Activated naive CD8-positive, alpha-beta T cell treated with anti-CD3 and anti-CD28 coated beads for 36 hours (primary cell): ENCODE data around the gene CFAP100. TPM values are rescaled to one million over a fixed set of nuclear protein-coding genes. Genes with fewer than 3 reads are reported as not detected.

ENCODE experiments used
- DNase-seq: peaks from one replicate; pipeline ENCODE4 v3.0.0; 2021
- H3K27ac Mint-ChIP-seq: one replicate; pipeline ENCODE4 v1.8.0; 2022; ENCODE audit warnings: mild to moderate bottlenecking, moderate library complexity, mixed read lengths
- H3K27me3 Mint-ChIP-seq: one replicate; pipeline ENCODE4 v1.8.0; 2022; ENCODE audit warnings: mild to moderate bottlenecking, mixed read lengths
- H3K36me3 Mint-ChIP-seq: one replicate; pipeline ENCODE4 v1.8.0; 2021; ENCODE audit warnings: mild to moderate bottlenecking, mixed read lengths
- H3K4me1 Mint-ChIP-seq: one replicate; pipeline ENCODE4 v1.8.0; 2021; ENCODE audit warnings: mixed read lengths
- H3K4me3 Mint-ChIP-seq: one replicate; pipeline ENCODE4 v1.8.0; 2022; ENCODE audit warnings: mild to moderate bottlenecking, moderate library complexity, mixed read lengths
- H3K9me3 Mint-ChIP-seq: one replicate; pipeline ENCODE4 v1.8.0; 2022; ENCODE audit warnings: mixed read lengths
- total RNA-seq, 2 experiments: library from RNA; stranded (reverse); gene quantifications; one replicate each; pipeline ENCODE4 v1.2.3, GENCODE V29; 2021

The CFAP100 gene
- total RNA-seq, 2 experiments from 2014 or later = not detected

DNA sequence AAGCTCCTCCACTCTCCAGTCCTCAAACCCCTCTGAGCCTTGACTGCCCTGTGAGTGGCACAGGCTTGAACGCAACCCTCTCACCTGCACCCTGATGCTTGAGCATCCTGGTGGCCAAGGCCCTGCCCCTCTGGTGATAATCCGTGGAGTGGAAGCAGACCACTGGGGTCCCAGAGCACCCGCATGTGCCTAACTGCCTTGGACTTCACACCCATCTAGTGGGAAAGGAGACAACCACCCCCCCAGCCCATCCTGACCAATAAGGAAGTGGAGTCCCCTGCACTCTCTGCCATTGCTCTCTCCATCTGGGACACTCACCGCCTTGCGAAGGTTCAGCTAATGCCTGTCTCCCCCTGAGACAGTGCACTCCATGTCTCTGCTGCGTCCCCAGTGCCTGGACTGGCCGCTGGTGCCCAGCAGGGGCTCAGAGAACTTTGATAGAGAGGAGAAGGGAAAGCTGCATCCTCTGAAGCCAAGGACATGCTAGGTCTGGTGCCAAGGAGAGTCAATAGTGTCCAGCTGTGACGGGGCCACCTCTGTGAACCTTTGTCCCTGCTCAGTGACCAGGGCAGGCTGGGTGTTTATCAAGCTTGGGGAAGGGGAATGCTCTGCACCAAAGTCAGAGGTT is 40.9 kb upstream of the CFAP100 start:
- H3K4me1 Mint-ChIP-seq = peaks cover 6% of the 10 kb centered on the region
- H3K4me3 Mint-ChIP-seq = no peak overlapping the region
- H3K27me3 Mint-ChIP-seq = peaks cover 26% of the 10 kb centered on the region
- no peak for DNase-seq
- H3K9me3 Mint-ChIP-seq = no peaks in the 10 kb centered on the region
- no peak overlapping the region for H3K27ac Mint-ChIP-seq
- H3K36me3 Mint-ChIP-seq = no peaks in the 10 kb centered on the region

DNA sequence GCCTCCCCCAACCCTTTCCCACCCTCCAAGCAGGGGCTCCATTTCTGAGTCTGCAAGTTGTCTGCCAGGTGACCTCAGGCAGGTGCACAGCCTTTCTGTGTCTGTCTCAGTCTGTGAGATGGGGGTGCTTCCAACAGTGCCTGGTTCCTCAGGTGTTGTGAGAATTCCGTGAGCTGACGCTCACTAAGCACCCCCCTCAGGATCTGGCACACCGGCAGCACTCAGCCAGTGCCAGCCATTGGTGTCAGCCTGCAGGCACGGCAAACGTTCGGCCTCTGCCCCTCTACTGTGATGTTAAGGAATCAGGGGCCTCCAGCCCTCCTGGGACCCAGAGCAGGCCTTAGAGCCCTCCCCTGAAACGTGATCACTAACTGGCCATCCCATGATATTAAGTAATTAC is 39.9 kb upstream of the CFAP100 start:
- Mint-ChIP-seq H3K4me1 (peaks cover 6% of the 10 kb centered on the region), H3K9me3 (no peaks in the 10 kb centered on the region), H3K27ac (no peak overlapping the region), H3K27me3 (peaks cover 34% of the 10 kb centered on the region), H3K4me3 (no peak overlapping the region), H3K36me3 (no peaks in the 10 kb centered on the region)
- no peak for DNase-seq

DNA sequence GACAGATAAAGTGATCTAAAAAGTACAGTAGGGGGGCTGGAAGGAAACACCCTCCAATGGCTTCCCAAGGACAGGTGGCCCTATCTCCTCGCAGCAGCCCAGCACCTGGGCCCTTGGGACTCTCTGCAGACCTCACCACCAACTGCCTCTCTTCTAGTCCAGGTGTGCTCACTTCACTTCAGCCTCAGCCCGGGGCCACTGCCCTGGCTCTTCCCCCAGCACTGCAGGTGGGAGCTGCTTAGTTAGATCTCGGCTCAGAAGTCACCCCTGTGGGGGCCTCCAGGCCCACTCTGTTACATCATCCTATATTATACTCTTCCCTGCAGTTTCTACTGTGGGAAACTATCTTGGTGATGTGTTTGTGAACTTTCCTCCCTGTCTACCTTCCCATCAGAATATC is 39.5 kb upstream of the CFAP100 start:
- Mint-ChIP-seq H3K9me3 (no peaks in the 10 kb centered on the region), H3K36me3 (no peaks in the 10 kb centered on the region), H3K27me3 (peaks cover 39% of the 10 kb centered on the region), H3K4me1 (peaks cover 6% of the 10 kb centered on the region), H3K27ac (no peak overlapping the region), H3K4me3 (no peak overlapping the region)
- DNase-seq = no peak

DNA sequence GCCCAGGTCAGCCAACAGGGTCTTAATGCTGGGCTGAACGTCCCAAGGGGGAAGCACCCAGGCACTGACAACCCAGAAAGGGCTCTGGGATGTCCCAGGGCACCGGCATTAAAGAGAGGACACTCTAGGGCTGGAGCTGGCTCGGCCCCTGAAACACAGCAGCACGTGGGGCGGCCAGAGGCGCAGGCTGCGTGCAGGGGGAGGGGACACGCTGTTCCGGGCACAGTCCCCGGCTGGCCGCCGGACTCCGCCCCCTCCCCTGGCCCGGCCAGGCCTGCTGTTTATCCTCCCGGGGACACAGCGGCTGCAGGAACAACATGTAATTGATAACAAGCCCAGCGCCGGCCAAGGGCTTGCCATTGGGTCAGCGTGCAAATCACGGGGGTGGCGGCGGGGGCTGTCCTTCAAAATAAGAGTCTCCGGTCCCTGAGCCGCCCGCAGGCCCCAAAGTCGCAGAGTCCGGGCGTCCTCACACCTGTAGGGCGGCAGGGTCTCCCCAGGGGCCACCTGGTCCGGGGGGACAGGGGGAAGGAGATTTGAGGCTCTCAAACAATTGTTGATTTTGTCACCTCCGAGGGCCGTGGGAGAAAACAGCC is 38.8 kb upstream of the CFAP100 start:
- H3K36me3 Mint-ChIP-seq = no peaks in the 10 kb centered on the region
- peaks cover 6% of the 10 kb centered on the region for H3K4me1 Mint-ChIP-seq
- peaks cover 43% of the 10 kb centered on the region for H3K27me3 Mint-ChIP-seq
- peak overlapping the region; percentile 82 for H3K4me3 Mint-ChIP-seq
- H3K27ac Mint-ChIP-seq = no peak overlapping the region
- no peak for DNase-seq
- H3K9me3 Mint-ChIP-seq = no peaks in the 10 kb centered on the region

DNA sequence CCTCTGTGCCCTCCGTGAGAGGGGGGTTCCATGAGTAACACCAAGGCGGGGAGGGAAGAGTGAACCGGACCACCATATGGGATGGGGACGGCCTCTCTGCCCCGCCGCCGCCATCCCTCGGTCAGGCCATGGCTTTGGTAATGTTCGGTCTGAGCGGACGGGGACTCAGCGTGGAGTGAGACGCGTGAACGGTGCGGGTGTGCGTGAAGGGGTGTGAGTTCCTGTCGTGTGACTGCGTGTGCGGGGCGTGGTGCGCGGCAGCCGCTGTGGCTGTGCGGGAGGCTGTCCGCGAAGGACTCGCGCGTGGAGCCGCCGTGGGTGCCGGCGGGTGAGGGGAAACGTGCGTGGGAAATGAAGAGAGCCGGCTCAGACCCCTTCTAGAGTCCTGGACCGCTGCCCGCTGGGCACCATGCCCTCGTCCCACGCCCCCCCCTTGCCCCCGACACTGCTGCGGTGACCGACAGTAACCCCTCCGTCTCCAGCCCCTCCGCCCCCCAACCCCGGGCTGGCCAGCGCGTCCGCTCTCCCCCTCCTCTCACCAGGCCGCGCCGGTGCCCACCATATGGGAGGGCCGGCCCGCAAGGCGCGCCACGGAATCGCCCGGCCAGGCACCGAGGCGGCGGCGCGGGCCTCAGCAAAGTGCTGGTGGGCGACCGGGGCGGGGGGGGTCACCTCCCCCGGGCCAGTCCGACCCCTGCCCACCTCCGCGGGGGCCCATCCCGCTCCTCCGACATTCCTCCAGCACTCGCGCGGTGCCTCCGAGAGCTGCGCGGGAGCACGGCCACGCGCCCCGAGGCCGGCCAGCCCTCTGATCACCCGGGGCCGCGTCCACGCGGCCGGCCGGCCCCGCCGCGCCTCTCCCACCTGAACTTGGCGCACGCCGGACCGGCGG is 38.1 kb upstream of the CFAP100 start:
- H3K36me3 Mint-ChIP-seq = no peaks in the 10 kb centered on the region
- no peaks in the 10 kb centered on the region for H3K9me3 Mint-ChIP-seq
- DNase-seq = no peak
- peak overlapping the region; percentile 82 for H3K4me3 Mint-ChIP-seq
- H3K27me3 Mint-ChIP-seq = peaks cover 47% of the 10 kb centered on the region
- no peak overlapping the region for H3K27ac Mint-ChIP-seq
- H3K4me1 Mint-ChIP-seq = peaks cover 6% of the 10 kb centered on the region

DNA sequence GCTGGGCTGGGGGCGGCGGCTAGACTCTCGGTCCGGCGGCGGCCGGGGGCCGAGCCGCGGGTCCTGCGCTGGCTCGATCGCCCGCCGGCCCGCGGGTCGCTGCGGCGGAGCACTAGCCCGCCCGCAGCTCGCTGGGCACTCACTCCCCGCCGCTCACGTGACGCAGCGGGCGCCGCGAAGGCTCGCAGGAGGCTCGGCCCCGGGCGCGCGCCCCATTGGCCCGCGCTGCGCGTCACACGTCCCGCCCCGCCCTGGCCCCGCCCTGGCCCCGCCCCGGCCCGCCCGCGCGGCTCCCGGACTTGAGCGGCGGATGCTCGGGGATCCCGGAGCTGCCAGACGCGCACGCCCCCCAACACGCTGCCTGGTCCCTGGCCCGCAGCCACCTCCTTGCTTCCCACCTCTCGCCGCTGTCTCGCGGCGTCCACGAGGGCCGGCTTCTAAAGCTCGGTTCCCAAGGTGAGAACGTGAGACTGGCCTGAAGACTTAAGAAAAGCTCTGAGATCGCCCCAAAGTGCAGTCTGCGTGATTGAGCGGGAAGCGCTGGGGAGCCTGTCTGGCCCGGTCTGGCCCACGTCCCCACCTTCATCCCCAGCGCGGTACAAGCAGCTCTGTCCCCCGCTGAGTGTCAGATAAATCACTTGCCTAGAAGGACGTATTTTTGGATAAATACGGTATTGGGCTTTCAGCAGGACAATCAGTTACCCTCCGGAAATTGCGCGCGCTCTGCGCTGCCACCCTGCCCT is 37.2 kb upstream of the CFAP100 start, which contains the start of gene KLF15:
KLF15 (minus strand) TSS at position 114 of the 743 bp plus-strand sequence. CDS start 4,486 bp downstream, outside the sequence.
- Mint-ChIP-seq H3K36me3 (no peaks in the 10 kb centered on the region), H3K4me3 (peak within 1 kb of the TSS; percentile 82), H3K27me3 (peaks cover 52% of the 10 kb centered on the region), H3K27ac (no peak within 1 kb of the TSS), H3K9me3 (no peaks in the 10 kb centered on the region), H3K4me1 (peaks cover 6% of the 10 kb centered on the region)
- DNase-seq = peak; percentile 84

DNA sequence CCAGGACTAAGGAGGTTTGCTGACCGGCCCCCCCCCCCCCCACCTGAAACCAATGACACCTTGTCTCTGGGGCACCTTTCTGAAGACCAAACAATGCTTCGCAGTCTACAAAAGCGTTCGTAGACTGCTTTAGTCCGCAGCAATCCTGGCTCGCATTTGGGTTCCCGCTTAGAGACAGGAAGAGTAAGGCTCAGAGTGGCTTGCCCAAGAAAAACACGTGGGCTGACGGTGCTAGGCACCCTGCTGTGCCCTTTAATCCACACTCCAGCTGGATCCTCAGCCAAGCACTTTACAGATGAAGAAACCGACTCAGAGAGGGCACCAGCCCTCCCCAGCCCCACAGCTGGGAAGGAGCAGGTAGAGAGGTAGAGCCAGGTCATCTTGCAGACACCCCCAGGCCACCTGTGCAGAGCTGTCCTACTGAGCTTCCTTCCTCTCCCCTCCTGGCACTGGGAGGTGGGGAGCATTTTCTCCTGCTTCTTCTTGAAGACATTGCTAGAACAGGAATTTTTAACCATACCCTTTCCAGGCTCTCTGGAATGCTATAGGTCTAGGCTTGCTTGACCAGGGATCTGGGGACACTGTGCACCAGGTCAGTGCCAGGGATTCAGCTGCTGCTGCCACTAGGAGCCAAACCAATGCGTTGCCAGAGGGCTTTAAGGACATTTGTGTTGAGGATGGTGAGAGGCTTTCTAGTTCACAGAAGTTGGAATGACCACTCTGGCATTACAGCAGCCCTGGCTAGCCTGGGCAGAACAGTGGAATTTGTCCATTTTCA is 36.5 kb upstream of the CFAP100 start:
- H3K27me3 Mint-ChIP-seq = peaks cover 55% of the 10 kb centered on the region
- peak overlapping the region; percentile 75 for H3K4me3 Mint-ChIP-seq
- H3K27ac Mint-ChIP-seq = no peak overlapping the region
- H3K36me3 Mint-ChIP-seq = no peaks in the 10 kb centered on the region
- no peak for DNase-seq
- H3K9me3 Mint-ChIP-seq = no peaks in the 10 kb centered on the region
- H3K4me1 Mint-ChIP-seq = peaks cover 6% of the 10 kb centered on the region

DNA sequence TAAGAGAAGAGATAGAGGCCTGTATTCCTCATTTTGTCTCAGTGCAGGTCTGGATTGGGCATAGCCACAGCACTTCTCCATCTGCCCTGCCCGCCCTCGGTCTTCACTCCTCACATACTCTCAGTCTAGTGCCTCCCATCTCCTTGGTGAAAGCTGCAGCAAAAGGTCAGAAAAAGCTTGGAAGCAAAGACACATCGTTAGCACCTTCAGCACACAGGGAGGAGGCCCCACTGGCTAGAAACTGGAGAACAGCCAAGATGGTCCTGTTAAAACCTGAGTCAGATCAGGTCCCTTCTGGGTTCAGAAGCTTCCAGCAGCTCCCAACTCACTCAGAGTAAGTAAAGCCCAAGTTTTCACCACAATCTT is 35.9 kb upstream of the CFAP100 start:
- H3K4me3 Mint-ChIP-seq = no peak overlapping the region
- no peaks in the 10 kb centered on the region for H3K36me3 Mint-ChIP-seq
- no peak overlapping the region for H3K27ac Mint-ChIP-seq
- H3K9me3 Mint-ChIP-seq = no peaks in the 10 kb centered on the region
- peaks cover 6% of the 10 kb centered on the region for H3K4me1 Mint-ChIP-seq
- DNase-seq = no peak
- peaks cover 56% of the 10 kb centered on the region for H3K27me3 Mint-ChIP-seq

DNA sequence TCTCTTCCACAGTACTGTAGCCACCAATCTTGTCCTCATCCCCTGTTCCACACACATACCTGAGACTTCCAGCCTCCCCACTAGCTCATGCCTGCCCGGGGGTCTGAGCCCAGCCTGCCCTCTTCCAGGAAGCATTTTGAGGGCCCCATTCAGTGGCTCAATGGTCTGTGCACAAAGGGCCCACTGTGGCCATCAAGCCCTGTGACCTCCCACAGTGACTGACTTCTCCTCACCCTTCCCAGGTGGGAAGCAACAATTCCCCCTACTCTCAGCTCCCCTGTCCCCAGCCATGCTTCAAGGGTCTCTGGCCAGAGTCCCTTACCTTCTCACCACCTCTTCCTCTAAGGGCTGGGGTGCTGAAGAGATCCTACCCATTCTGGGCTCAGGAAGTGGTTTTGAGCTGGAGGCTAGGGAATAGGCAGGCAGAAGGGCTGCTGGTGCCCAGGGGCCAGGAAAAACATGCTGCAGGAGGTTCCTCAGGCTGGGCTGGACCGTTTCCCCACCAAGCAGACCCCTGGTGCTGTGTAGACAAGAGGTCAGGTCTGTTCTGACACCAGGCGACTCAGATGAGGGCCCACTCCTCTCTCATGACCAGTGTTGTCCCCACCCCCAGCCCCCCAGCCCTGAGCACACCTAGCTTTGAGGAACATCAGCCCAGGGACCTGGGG is 34.5 kb upstream of the CFAP100 start:
- Mint-ChIP-seq H3K27me3 (peaks cover 55% of the 10 kb centered on the region), H3K4me1 (peaks cover 6% of the 10 kb centered on the region), H3K27ac (no peak overlapping the region), H3K9me3 (no peaks in the 10 kb centered on the region), H3K4me3 (no peak overlapping the region), H3K36me3 (no peaks in the 10 kb centered on the region)
- DNase-seq = no peak

DNA sequence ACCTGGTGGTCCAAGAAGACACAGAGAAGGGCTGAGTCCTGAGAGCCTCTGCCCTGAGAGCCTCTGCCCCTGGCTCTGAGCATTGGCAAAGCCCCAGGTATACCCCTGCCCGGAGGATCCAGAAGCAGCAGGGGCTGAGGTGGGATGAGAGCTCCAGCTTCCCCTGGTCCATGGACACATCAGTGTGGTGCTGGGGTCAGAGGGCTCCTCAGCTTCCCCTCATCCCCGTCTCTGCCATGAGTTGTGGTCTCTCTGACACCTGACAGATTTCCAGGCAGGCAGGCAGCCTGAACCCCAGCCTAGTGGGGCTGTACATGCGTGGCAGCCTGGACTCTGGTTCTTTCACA is 34.0 kb upstream of the CFAP100 start:
- Mint-ChIP-seq H3K36me3 (no peaks in the 10 kb centered on the region), H3K9me3 (no peaks in the 10 kb centered on the region), H3K4me3 (no peak overlapping the region), H3K27ac (no peak overlapping the region), H3K27me3 (peaks cover 50% of the 10 kb centered on the region), H3K4me1 (peaks cover 6% of the 10 kb centered on the region)
- no peak for DNase-seq

DNA sequence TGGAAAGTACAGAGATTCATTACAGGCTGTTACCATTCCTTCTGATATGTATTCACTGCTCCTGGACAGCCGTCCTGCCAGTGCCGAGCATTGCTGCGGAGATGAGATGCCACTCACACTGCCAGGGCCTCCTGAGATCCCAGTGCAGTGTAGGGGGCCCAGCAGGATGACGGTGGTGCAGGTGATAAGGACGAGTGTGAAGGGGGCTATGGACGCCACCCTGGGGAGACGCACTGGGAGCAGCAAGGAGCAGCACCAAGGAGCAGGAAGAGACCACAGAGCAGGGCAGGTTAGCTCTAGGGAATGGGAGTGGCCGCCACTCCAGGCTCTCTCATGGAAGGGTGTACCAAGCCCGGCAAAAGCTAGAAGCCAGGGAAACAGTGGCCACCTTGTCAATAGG is 33.5 kb upstream of the CFAP100 start:
- no peak overlapping the region for H3K4me3 Mint-ChIP-seq
- H3K4me1 Mint-ChIP-seq = peaks cover 5% of the 10 kb centered on the region
- no peak for DNase-seq
- H3K27ac Mint-ChIP-seq = no peak overlapping the region
- H3K9me3 Mint-ChIP-seq = no peaks in the 10 kb centered on the region
- H3K36me3 Mint-ChIP-seq = no peaks in the 10 kb centered on the region
- H3K27me3 Mint-ChIP-seq = peaks cover 46% of the 10 kb centered on the region

DNA sequence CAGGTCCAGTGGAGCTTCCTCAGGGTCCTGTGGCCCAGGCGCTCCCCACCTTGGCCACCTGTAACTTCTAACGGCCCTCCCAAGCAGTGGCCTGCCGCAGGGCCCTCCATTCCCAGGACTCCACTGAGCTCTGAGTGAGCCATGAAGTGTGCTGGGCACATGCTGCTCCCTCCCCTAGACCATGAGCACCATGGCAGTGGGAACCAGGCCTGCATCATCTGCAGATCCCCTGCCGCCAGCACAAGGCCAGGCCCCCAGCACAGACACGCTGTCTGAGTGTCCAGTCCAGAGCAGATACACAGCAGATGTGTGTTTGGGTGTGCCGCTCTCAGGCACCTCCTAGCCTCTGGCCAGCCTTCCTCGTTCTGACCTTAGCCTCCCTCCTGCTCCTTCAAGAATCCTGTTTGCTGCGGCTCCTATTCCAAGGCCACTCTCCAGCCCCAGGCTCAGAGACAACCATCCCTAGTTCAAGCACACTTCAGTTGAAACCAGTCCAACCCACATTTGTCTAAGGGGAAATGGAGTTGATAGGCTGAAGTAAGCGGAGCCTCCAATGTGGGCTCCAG is 30.5 kb upstream of the CFAP100 start:
- H3K9me3 Mint-ChIP-seq = no peaks in the 10 kb centered on the region
- no peak overlapping the region for H3K27ac Mint-ChIP-seq
- H3K27me3 Mint-ChIP-seq = peaks cover 27% of the 10 kb centered on the region
- H3K36me3 Mint-ChIP-seq = no peaks in the 10 kb centered on the region
- no peaks in the 10 kb centered on the region for H3K4me1 Mint-ChIP-seq
- H3K4me3 Mint-ChIP-seq = no peak overlapping the region
- DNase-seq = no peak

DNA sequence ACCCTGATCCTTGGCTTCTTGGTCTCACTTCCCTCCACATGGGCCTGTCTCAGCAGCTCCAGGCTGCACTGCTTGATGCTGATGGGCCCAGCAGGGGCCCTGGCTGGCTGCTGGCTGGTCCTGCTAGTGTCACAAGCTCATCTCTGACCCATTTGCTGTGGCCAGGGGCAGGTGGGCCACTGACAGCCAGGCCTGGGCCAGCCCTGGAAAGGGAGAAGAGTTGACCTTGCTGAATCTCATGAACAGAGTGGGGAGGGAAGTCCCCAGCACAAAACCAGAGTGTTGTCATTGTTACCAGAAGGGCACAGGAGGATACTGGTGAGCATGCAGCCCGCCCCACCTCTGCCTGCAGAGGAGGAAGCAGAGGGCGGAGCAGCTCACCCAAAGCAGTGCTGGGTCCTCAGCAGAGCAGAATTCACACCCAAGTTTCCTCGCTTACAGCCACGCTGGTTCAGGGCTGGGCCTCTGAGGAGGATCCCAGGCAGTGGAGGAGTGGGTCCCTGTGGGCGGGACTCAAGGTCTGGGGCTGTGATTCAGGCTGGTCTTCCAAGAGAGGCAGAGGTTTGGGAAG is 29.9 kb upstream of the CFAP100 start:
- no peak for DNase-seq
- Mint-ChIP-seq H3K36me3 (no peaks in the 10 kb centered on the region), H3K27ac (no peak overlapping the region), H3K27me3 (peaks cover 21% of the 10 kb centered on the region), H3K9me3 (no peaks in the 10 kb centered on the region), H3K4me3 (no peak overlapping the region), H3K4me1 (no peaks in the 10 kb centered on the region)
